ENCODE measurements around the gene GBA2.

DNA sequence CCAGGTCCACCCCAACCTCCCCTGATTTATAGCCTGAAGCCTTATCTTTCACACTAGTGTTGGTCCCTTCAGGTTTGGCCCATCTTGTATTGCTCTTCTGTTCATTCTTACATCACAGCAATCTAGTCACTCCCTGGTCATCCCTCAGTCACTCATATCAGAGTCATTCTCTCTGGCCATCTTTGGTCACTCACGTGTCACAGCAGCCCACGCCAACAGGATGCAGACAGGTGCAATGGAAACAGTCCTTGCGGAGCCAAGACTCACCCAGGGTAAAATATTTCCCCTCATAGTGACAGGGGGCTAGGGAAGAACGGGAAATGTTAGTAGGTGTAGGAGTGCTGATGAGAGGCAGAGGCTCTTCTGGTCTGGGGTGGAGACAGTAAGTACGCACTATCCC lies 4.4 kb upstream of the GBA2 start:
- TF ChIP-seq, protein P1, sequence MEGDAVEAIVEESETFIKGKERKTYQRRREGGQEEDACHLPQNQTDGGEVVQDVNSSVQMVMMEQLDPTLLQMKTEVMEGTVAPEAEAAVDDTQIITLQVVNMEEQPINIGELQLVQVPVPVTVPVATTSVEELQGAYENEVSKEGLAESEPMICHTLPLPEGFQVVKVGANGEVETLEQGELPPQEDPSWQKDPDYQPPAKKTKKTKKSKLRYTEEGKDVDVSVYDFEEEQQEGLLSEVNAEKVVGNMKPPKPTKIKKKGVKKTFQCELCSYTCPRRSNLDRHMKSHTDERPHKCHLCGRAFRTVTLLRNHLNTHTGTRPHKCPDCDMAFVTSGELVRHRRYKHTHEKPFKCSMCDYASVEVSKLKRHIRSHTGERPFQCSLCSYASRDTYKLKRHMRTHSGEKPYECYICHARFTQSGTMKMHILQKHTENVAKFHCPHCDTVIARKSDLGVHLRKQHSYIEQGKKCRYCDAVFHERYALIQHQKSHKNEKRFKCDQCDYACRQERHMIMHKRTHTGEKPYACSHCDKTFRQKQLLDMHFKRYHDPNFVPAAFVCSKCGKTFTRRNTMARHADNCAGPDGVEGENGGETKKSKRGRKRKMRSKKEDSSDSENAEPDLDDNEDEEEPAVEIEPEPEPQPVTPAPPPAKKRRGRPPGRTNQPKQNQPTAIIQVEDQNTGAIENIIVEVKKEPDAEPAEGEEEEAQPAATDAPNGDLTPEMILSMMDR (IDR thresholded peaks at IDR 0.05): no peak
- TF ChIP-seq POLR2A (IDR thresholded peaks at IDR 0.05): no peak
